ENCODE data around the gene ABCC11. TPM values are rescaled to one million over a fixed set of nuclear protein-coding genes. Genes with fewer than 3 reads are reported as not detected.
A peak's percentile ranks its signal among the peaks of the same experiment; 100 is the strongest.

The ABCC11 gene
- total RNA-seq, 2 donors from 2014 or later, result not detected

GRCh38 chr16:48117217-48118105, 129.9 kb downstream of the ABCC11 start:
- H3K9me3 Mint-ChIP-seq, result no peaks in the 10 kb centered on the region
- no peak overlapping the region for H3K27ac Mint-ChIP-seq
- no peaks in the 10 kb centered on the region for H3K4me1 Mint-ChIP-seq (ENCODE audit: low read depth in 2 of 2)

More at GRCh38 chr16:48117217-48118105, 129.9 kb downstream of the ABCC11 start:
- ATAC-seq, result peak in 1 of 2 donors; percentile 63
- peak; percentile 63 for DNase-seq (ENCODE audit: low spot score)
- H3K27me3 Mint-ChIP-seq, result peaks cover 6 to 11% of the 10 kb centered on the region in 2 donors
- no peak overlapping the region for H3K4me3 Mint-ChIP-seq
- H3K36me3 Mint-ChIP-seq, result no peaks in the 10 kb centered on the region

Other genes starting within 250 kb of the ABCC11 start
- not detected for gene ABCC12, start 91.5 kb downstream of the ABCC11 start, total RNA-seq
- 10 to 100 TPM; 52.0 to 54.4 TPM for gene LONP2, start 3.2 kb downstream of the ABCC11 start, total RNA-seq
- 10 to 100 TPM; 21.0 to 25.7 TPM for gene SIAH1, start 137.9 kb upstream of the ABCC11 start, total RNA-seq